Measurements from ENCODE around the gene LSM4. TPM values are rescaled to one million over a fixed set of nuclear protein-coding genes. Genes with fewer than 3 reads are reported as not detected.

Gene LSM4
- total and polyA plus RNA-seq, 2 of the 13 experiments (the other 11 are each of a cell fraction or from before 2014, with no cell fraction given), result 65.8 to 166 TPM

- TF ChIP-seq ZNF558 (CRISPR knock-in tag; IDR thresholded peaks at IDR 0.05; ENCODE audit: borderline replicate concordance) (0 out of 2 replicates have a peak, but pooled peaks have one; percentile 51), ZNF235 (CRISPR knock-in tag; IDR thresholded peaks at IDR 0.05; ENCODE audit: borderline replicate concordance) (peak; percentile 44; the same call in 1 of the 2 replicates), MXD1 (CRISPR knock-in tag; IDR thresholded peaks at IDR 0.05) (peak; percentile 54), NBN (conservative IDR thresholded peaks at IDR 0.05) (no peak), GLMP (CRISPR knock-in tag; IDR thresholded peaks at IDR 0.05; ENCODE audit: borderline replicate concordance) (no peak), ZNF557 (CRISPR knock-in tag; IDR thresholded peaks at IDR 0.05) (no peak), ZNF883 (CRISPR knock-in tag; IDR thresholded peaks at IDR 0.05; ENCODE audit: not compliant biosample characterization) (peak; percentile 91), TFE3 (CRISPR knock-in tag; IDR thresholded peaks at IDR 0.05) (no peak; the same call in 1 of the 2 replicates), TIGD3 (CRISPR knock-in tag; IDR thresholded peaks at IDR 0.05; ENCODE audit: borderline replicate concordance) (no peak), FOXA3 (CRISPR knock-in tag; IDR thresholded peaks at IDR 0.05) (no peak; the same call in 1 of the 2 replicates), ZNF260 (CRISPR knock-in tag; IDR thresholded peaks at IDR 0.05; ENCODE audit: borderline replicate concordance, low read depth) (no peak), ZBTB20 (CRISPR knock-in tag; IDR thresholded peaks at IDR 0.05; ENCODE audit: borderline replicate concordance, low read depth) (peak; percentile 44; the same call in 1 of the 2 replicates), MAFF (IDR thresholded peaks at IDR 0.05; ENCODE audit: low read depth, low read length) (no peak), PHF8 (CRISPR knock-in tag; IDR thresholded peaks at IDR 0.05) (peak; percentile 53), GTF2F1 (IDR thresholded peaks at IDR 0.05; ENCODE audit: low read length) (no peak), PHF20 (CRISPR knock-in tag; IDR thresholded peaks at IDR 0.05) (peak; percentile 44), ZNF703 (CRISPR knock-in tag; IDR thresholded peaks at IDR 0.05; ENCODE audit: borderline replicate concordance) (no peak), ZEB1 (IDR thresholded peaks at IDR 0.05; ENCODE audit: insufficient replicate concordance, low read depth) (no peak), ZNF784 (CRISPR knock-in tag; IDR thresholded peaks at IDR 0.05; ENCODE audit: borderline replicate concordance) (peak; percentile 92), NFE2 (CRISPR knock-in tag; IDR thresholded peaks at IDR 0.05) (no peak), CSRNP1 (CRISPR knock-in tag; IDR thresholded peaks at IDR 0.05) (peak; percentile 88), ZKSCAN8 (CRISPR knock-in tag; IDR thresholded peaks at IDR 0.05; ENCODE audit: borderline replicate concordance) (0 out of 2 replicates have a peak, but pooled peaks have one; percentile 56)
These were observed 18.2 kb downstream of the LSM4 start (continued) for GRCh38 chr19:18304458-18305310.
